Measurements from ENCODE around the gene PACSIN1.

The PACSIN1 gene

DNA sequence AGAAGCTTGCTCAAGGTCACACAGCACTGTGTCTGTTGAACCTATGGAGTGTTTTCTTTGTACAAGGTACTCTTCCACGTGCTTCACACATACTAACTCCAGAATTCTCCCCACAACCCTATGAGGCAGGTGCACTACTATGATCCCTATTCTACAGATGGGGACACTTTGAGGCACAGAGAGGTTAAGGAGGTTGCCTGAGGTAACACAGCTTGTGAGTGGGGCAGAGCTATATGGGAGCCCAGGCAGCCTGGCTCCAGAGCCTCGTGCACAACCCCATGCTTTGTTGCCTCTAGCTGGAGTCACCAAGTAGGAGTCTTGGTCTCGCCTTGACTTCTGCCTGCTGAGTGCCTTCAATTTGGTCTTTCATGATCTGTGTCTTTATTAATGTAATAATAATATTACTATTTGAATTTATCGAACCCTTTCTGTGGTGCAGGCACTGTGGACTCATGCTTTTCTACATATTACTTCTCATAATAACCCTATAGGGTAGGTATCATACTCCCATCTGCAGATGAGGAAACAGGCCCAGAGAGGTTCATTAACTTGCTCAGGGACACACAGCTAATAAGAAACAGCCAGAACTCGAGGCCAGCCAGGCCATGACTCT lies 103.6 kb downstream of the PACSIN1 start:
- Histone ChIP-seq H3K4me2 (ENCODE audit: low read depth, low read length, poor library complexity, severe bottlenecking) (no peak overlapping the region), H3K27me3 (ENCODE audit: low read length) (no peaks in the 10 kb centered on the region), H3K4me3 (ENCODE audit: insufficient read depth, low read length, poor library complexity, severe bottlenecking) (no peak overlapping the region), H3K9ac (ENCODE audit: low read length) (no peak overlapping the region), H3K9me2 (replicated peaks; ENCODE audit: insufficient read depth, low read length) (no peaks in the 10 kb centered on the region), H3K9me3 (ENCODE audit: insufficient read depth, low read length) (no peaks in the 10 kb centered on the region), H3F3A (ENCODE audit: insufficient read depth) (no peaks in the 10 kb centered on the region), H3K79me2 (ENCODE audit: insufficient read depth, low read length) (no peaks in the 10 kb centered on the region), H4K20me1 (ENCODE audit: low read depth, low read length) (no peaks in the 10 kb centered on the region), H2AFZ (ENCODE audit: low read depth, low read length, severe bottlenecking) (no peak overlapping the region), H3K36me3 (ENCODE audit: low read length) (no peaks in the 10 kb centered on the region), H3K27ac (ENCODE audit: low read depth, low read length) (no peak overlapping the region)
- TF ChIP-seq, protein P1, sequence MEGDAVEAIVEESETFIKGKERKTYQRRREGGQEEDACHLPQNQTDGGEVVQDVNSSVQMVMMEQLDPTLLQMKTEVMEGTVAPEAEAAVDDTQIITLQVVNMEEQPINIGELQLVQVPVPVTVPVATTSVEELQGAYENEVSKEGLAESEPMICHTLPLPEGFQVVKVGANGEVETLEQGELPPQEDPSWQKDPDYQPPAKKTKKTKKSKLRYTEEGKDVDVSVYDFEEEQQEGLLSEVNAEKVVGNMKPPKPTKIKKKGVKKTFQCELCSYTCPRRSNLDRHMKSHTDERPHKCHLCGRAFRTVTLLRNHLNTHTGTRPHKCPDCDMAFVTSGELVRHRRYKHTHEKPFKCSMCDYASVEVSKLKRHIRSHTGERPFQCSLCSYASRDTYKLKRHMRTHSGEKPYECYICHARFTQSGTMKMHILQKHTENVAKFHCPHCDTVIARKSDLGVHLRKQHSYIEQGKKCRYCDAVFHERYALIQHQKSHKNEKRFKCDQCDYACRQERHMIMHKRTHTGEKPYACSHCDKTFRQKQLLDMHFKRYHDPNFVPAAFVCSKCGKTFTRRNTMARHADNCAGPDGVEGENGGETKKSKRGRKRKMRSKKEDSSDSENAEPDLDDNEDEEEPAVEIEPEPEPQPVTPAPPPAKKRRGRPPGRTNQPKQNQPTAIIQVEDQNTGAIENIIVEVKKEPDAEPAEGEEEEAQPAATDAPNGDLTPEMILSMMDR (IDR thresholded peaks at IDR 0.05; ENCODE audit: insufficient read depth, low read length, poor library complexity, severe bottlenecking): no peak
- no peak for TF ChIP-seq EZH2phosphoT487 (conservative IDR thresholded peaks at IDR 0.05; ENCODE audit: low read length)

DNA sequence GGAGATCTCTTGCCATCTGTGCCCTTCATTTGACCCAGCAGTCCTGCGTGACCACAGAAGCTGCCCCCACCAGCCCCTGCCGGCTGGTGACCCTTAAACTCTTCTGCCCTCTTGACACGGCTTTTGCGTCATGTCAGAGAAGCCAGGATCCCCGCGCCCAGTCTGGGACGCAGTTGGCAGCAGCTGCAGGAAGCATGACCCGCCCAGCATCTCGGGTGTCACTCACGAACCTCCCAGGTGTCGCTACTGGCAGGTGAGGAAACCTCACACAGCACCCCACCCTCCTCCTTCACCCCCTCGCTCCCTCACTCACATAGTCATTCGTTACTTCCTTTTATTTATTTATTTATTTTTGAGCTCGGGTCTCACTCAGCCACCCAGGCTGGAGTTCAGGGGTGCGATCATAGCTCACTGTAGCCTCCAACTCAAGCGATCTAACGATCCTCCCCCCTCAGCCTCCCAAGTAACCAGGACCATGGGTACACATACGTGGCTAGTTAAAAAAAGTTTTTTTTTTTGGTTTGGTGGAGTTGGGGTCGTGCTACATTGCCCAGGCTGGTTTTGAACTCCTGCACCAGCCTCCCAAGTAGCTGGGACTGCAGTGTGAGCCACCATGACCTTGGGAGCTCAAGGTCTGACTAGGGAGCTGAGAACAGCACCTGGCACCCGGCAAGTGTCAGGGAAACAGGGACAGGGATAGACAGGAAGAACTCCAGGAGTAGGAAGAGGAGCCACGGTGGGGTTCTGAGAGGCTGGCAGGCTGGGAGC lies 104.4 kb downstream of the PACSIN1 start:
- Histone ChIP-seq H3K4me2 (ENCODE audit: low read depth, low read length, poor library complexity, severe bottlenecking) (no peak overlapping the region), H4K20me1 (ENCODE audit: low read depth, low read length) (no peaks in the 10 kb centered on the region), H3K27me3 (ENCODE audit: low read length) (no peaks in the 10 kb centered on the region), H3K4me3 (ENCODE audit: insufficient read depth, low read length, poor library complexity, severe bottlenecking) (no peak overlapping the region), H3K27ac (ENCODE audit: low read depth, low read length) (no peak overlapping the region), H3K79me2 (ENCODE audit: insufficient read depth, low read length) (no peaks in the 10 kb centered on the region), H2AFZ (ENCODE audit: low read depth, low read length, severe bottlenecking) (no peak overlapping the region), H3K9me2 (replicated peaks; ENCODE audit: insufficient read depth, low read length) (no peaks in the 10 kb centered on the region), H3K9ac (ENCODE audit: low read length) (no peak overlapping the region), H3K36me3 (ENCODE audit: low read length) (no peaks in the 10 kb centered on the region), H3F3A (ENCODE audit: insufficient read depth) (no peaks in the 10 kb centered on the region), H3K9me3 (ENCODE audit: insufficient read depth, low read length) (no peaks in the 10 kb centered on the region)
- TF ChIP-seq, protein P1 (IDR thresholded peaks at IDR 0.05; ENCODE audit: insufficient read depth, low read length, poor library complexity, severe bottlenecking): no peak
- TF ChIP-seq EZH2phosphoT487 (conservative IDR thresholded peaks at IDR 0.05; ENCODE audit: low read length): no peak

DNA sequence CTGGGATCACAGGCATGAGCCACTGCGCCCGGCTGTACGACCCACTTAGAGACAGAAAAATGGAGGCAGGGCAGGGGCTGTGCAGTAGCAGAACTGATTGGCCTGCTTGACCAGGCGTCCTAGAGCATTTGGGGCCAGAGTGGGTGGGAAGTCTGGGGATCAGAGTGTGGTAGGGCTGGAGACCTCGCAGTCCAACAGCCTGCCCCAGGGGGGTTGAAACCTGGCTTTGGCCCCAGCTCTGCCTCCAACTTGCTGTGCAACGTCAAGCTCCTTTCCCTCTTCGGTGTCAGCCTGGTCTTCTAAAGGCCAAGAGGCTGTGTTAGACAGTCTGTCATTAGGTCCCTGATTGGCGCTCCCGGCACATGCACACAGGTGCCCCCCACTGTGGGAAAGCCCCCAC lies 105.5 kb downstream of the PACSIN1 start:
- Histone ChIP-seq H3K9ac (ENCODE audit: low read length) (no peak overlapping the region), H3K27ac (ENCODE audit: low read depth, low read length) (no peak overlapping the region), H3K9me2 (replicated peaks; ENCODE audit: insufficient read depth, low read length) (no peaks in the 10 kb centered on the region), H3K27me3 (ENCODE audit: low read length) (no peaks in the 10 kb centered on the region), H2AFZ (ENCODE audit: low read depth, low read length, severe bottlenecking) (no peak overlapping the region), H3K9me3 (ENCODE audit: insufficient read depth, low read length) (no peaks in the 10 kb centered on the region), H3K4me2 (ENCODE audit: low read depth, low read length, poor library complexity, severe bottlenecking) (no peak overlapping the region), H3K4me3 (ENCODE audit: insufficient read depth, low read length, poor library complexity, severe bottlenecking) (no peak overlapping the region), H4K20me1 (ENCODE audit: low read depth, low read length) (no peaks in the 10 kb centered on the region), H3F3A (ENCODE audit: insufficient read depth) (no peaks in the 10 kb centered on the region), H3K79me2 (ENCODE audit: insufficient read depth, low read length) (no peaks in the 10 kb centered on the region), H3K36me3 (ENCODE audit: low read length) (no peaks in the 10 kb centered on the region)
- TF ChIP-seq, protein P1 (IDR thresholded peaks at IDR 0.05; ENCODE audit: insufficient read depth, low read length, poor library complexity, severe bottlenecking): no peak
- TF ChIP-seq EZH2phosphoT487 (conservative IDR thresholded peaks at IDR 0.05; ENCODE audit: low read length): no peak

Measured in SU-DHL-6 (cell line).